GM23248 (cell line): ENCODE results near the gene ACAP2. TPM values are rescaled to one million over a fixed set of nuclear protein-coding genes. Genes with fewer than 3 reads are reported as not detected.
"Not testable (repeated sequence)": the region's sequence is repeated elsewhere in the genome, so short reads cannot be mapped to it uniquely, and the experiment has no call there.

Experiments used
- DNase-seq: peaks from one replicate; pipeline ENCODE4 v3.0.0-alpha.2; 2015
- H2AFZ ChIP-seq: fragments of 200-600 bp; sonication (generic); 2 replicates; pipeline ENCODE4 v1.6.1; 2016; ENCODE audit warnings: antibody characterized with exemption
- H3F3A ChIP-seq: fragments of 200-600 bp; sonication (generic); 2 replicates; pipeline ENCODE4 v1.6.1; 2016; ENCODE audit warnings: mild to moderate bottlenecking, antibody characterized with exemption, mixed run types; ENCODE audit not compliant: insufficient read depth
- H3K27ac ChIP-seq: fragments of 200-600 bp; sonication (generic); 2 replicates; pipeline ENCODE4 v1.5.1; 2016; ENCODE audit warnings: mild to moderate bottlenecking
- H3K27me3 ChIP-seq: fragments of 200-600 bp; sonication (generic); replicated peaks from 2 replicates; pipeline ENCODE4 v1.6.1; 2016; ENCODE audit warnings: mild to moderate bottlenecking; ENCODE audit not compliant: insufficient read depth
- H3K36me3 ChIP-seq: fragments of 200-600 bp; sonication (generic); 2 replicates; pipeline ENCODE4 v1.6.1; 2016; ENCODE audit warnings: low read depth, mild to moderate bottlenecking
- H3K4me1 ChIP-seq: fragments of 200-600 bp; sonication (generic); 2 replicates; pipeline ENCODE4 v1.6.1; 2016; ENCODE audit warnings: mild to moderate bottlenecking; ENCODE audit not compliant: insufficient read depth
- H3K4me2 ChIP-seq: fragments of 200-600 bp; sonication (generic); one replicate; pipeline ENCODE4 v1.6.1; 2016; ENCODE audit warnings: mild to moderate bottlenecking; ENCODE audit not compliant: unreplicated experiment
- H3K4me3 ChIP-seq: fragments of 200-600 bp; sonication (generic); 2 replicates; pipeline ENCODE4 v1.5.1; 2016; ENCODE audit warnings: mild to moderate bottlenecking
- H3K79me2 ChIP-seq: fragments of 200-600 bp; sonication (generic); 2 replicates; pipeline ENCODE4 v1.6.1; 2016; ENCODE audit warnings: mild to moderate bottlenecking; ENCODE audit not compliant: insufficient read depth
- H3K9ac ChIP-seq: fragments of 200-600 bp; sonication (generic); 2 replicates; pipeline ENCODE4 v1.6.1; 2016; ENCODE audit warnings: mild to moderate bottlenecking
- H3K9me2 ChIP-seq: fragments of 200-600 bp; sonication (generic); 2 replicates; pipeline ENCODE4 v1.6.1; 2016; ENCODE audit warnings: mixed run types, mild to moderate bottlenecking, moderate library complexity; ENCODE audit not compliant: insufficient read depth
- H3K9me3 ChIP-seq: fragments of 200-600 bp; sonication (generic); one replicate; pipeline ENCODE4 v1.6.1; 2017; ENCODE audit warnings: low read depth
- H4K20me1 ChIP-seq: fragments of 200-600 bp; sonication (generic); 2 replicates; pipeline ENCODE4 v1.6.0; 2016; ENCODE audit not compliant: insufficient read depth
- EZH2 ChIP-seq: fragments of 200-600 bp; sonication (generic); IDR thresholded peaks from 2 replicates; pipeline ENCODE4 v1.6.1; 2018; ENCODE audit warnings: antibody characterized with exemption, mild to moderate bottlenecking; ENCODE audit not compliant: insufficient read depth, poor library complexity, severe bottlenecking
- EZH2phosphoT487 ChIP-seq: fragments of 200-600 bp; sonication (generic); IDR thresholded peaks from 2 replicates; pipeline ENCODE4 v1.6.1; 2018; ENCODE audit warnings: antibody characterized with exemption, moderate library complexity, mild to moderate bottlenecking, low read depth; ENCODE audit not compliant: insufficient read depth
- WGBS, 2 experiments: methylation state at CpG; one replicate each; pipeline ENCODE4 v1.1.6; 2015 to 2017; ENCODE audit warnings: low lambda C conversion rate in 2 of 2, low coverage in 1 of 2; ENCODE audit errors: missing lambda C conversion rate in 2 of 2; 5-methylcytosine and 5-hydroxymethylcytosine counted together
- in situ Hi-C: fragments of 300-500 bp; cut with MboI; formaldehyde crosslinking; loops from 2 replicates; pipeline ENCODE4 v1.15.0; 2020
- polyA plus RNA-seq: library from polyadenylated mRNA; unstranded; fragments of >200 nt; fragmentation: Nextera tagmentation; extraction: Ambion mirVana; gene quantifications from 2 replicates; pipeline ENCODE4 v1.2.1, GENCODE V29; 2016
- total RNA-seq: library from RNA; depleted of rRNA; stranded (reverse); fragments of >200 nt; shearing (Covaris generic); gene quantifications from 2 replicates; pipeline ENCODE4 v1.2.3, GENCODE V29; 2014; rRNA removed

ACAP2 gene
- total RNA-seq, result 47.8 and 50.5 TPM in 2 replicates
- 49.9 and 57.8 TPM in 2 replicates for polyA plus RNA-seq

DNA sequence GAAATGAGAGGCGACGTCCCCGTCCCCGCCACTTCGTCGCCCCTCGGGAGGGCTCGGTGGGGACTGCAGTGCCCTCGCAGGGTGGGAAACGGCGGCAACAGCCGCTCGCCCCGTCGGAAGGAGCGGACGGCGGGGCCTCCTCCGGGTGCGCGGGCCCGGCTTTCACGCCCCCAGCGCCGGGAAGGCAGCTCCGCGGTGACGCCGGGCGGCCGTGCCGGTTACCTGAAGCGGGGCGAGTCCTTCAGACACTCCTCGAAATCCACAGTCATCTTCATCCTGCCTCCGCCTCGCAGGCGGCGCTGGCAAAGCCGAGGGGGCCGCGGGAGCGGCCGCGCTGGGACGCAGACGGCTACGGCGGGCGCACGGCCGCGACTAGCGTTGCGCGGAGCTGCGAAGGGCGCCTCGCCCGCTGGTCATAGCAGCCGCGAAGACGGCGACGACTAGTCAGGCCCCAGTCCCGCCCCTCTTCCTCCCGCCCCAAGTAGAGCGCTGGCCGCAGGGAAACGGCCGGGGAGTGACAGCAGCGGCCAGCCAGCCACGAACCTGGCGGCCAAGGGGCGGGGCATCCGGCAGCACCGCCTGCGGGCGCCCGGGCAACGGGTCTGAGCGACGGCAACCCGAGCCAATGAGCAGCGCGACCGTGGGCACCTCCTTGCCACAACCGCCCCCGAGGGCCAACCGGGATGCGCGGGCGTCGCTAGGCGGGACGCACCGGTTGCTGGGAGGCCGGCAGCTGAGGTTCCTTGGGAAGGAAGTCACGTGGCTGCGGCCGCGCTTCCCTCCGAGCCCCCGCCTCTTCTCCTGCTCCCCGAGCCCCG, at the start of gene ACAP2:
Gene ACAP2 (minus strand): TSS at position 448 of the 818 bp plus-strand sequence. CDS start 173 bp downstream, at position 275.
- WGBS, 2 experiments, result 1 to 2% methylated on average over 25 to 81 of the region's 106 CpGs
- peak within 1 kb of the TSS; percentile 86 for H3K9ac ChIP-seq
- peaks cover 11% of the 10 kb centered on the region for H3F3A ChIP-seq
- no peaks in the 10 kb centered on the region for H3K9me2 ChIP-seq
- peak within 1 kb of the TSS; percentile 98 for H3K4me3 ChIP-seq
- in situ Hi-C loops, result no loop called here
- no peak for TF ChIP-seq EZH2
- TF ChIP-seq EZH2phosphoT487, result no peak
- H3K27ac ChIP-seq, result peak within 1 kb of the TSS; percentile 80
- peaks cover 49% of the 10 kb centered on the region for H3K79me2 ChIP-seq
- H2AFZ ChIP-seq, result peak within 1 kb of the TSS; percentile 100
- H3K9me3 ChIP-seq, result no peaks in the 10 kb centered on the region
- peak; percentile 100 for DNase-seq
- H3K4me2 ChIP-seq, result peak within 1 kb of the TSS; percentile 93
- no peaks in the 10 kb centered on the region for H3K36me3 ChIP-seq
- peaks cover 27% of the 10 kb centered on the region for H3K4me1 ChIP-seq
- no peaks in the 10 kb centered on the region for H4K20me1 ChIP-seq
- H3K27me3 ChIP-seq, result no peaks in the 10 kb centered on the region

DNA sequence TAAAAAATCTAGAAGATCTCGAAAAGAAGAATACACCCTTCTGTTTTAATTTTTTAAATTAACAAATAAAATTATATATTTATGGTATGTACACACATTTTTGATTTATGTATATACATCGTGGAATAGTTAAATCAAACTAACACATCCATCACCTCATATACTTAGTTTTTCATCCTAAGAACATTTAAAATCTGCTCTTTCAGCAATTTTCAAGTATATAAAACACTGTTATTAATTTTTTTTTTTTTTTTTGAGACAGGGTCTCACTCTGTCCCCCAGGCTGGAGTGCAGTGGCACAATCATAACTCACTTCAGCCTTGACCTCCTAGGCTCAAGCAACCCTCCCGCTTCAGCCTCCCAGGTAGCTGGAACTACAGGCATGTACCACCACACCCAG, 32.8 kb upstream of the ACAP2 start:
- TF ChIP-seq EZH2, result no peak
- TF ChIP-seq EZH2phosphoT487, result no peak
- no peak overlapping the region for H3K9ac ChIP-seq
- DNase-seq, result no peak
- no peaks in the 10 kb centered on the region for H3F3A ChIP-seq
- H3K4me3 ChIP-seq, result no peak overlapping the region
- no peaks in the 10 kb centered on the region for H3K9me3 ChIP-seq
- H3K4me2 ChIP-seq, result no peak overlapping the region
- no peaks in the 10 kb centered on the region for H3K9me2 ChIP-seq
- H3K27ac ChIP-seq, result no peak overlapping the region
- peaks cover 5% of the 10 kb centered on the region; the same call in 1 of the 2 replicates for H3K27me3 ChIP-seq
- H3K79me2 ChIP-seq, result no peaks in the 10 kb centered on the region
- no peaks in the 10 kb centered on the region for H4K20me1 ChIP-seq
- WGBS, 2 experiments, result 55 to 61% methylated on average over 3 of the region's 3 CpGs
- H3K36me3 ChIP-seq, result no peaks in the 10 kb centered on the region
- in situ Hi-C loops, result no loop called here
- no peak overlapping the region for H2AFZ ChIP-seq
- no peaks in the 10 kb centered on the region for H3K4me1 ChIP-seq

- H3K36me3 ChIP-seq, H3K9ac ChIP-seq, H3K27ac ChIP-seq, H3K4me2 ChIP-seq, H2AFZ ChIP-seq, H3K9me2 ChIP-seq, H4K20me1 ChIP-seq, H3K9me3 ChIP-seq, H3F3A ChIP-seq, H3K27me3 ChIP-seq, H3K4me1 ChIP-seq, H3K4me3 ChIP-seq, DNase-seq, H3K79me2 ChIP-seq, in situ Hi-C loops: not testable (repeated sequence)
- 52 to 58% methylated on average over 8 of the region's 8 CpGs for WGBS, 2 experiments
These were observed 32.3 kb upstream of the ACAP2 start for GRCh38 chr3:195475116-195475515.

DNA sequence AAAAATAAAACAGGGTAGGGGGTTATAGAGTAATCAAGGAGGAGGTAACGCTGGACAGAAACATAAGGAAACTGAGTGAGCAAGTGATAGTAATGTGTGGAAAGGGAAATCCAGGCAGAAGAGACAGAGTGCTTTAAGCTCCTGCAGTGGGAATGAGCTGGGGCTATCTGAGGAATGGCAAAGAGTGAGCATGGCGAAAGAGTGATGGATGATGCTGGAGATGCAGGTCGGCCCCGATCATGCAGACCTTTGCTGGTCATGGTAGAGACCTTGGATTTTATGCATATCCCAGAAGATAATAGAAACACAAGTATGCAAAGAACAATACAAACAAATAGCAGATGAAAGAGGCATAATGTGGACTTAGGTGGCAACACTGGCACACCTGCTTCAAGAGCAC, 26.0 kb upstream of the ACAP2 start:
- H4K20me1 ChIP-seq, result no peaks in the 10 kb centered on the region
- H3K9me2 ChIP-seq, result no peaks in the 10 kb centered on the region
- H3K79me2 ChIP-seq, result no peaks in the 10 kb centered on the region
- no peak overlapping the region for H3K4me3 ChIP-seq
- H3K4me1 ChIP-seq, result no peaks in the 10 kb centered on the region
- no peak for DNase-seq
- WGBS, 2 experiments, result 43 to 45% methylated on average over 4 of the region's 4 CpGs
- H2AFZ ChIP-seq, result no peak overlapping the region
- in situ Hi-C loops, result no loop called here
- no peak overlapping the region for H3K27ac ChIP-seq
- TF ChIP-seq EZH2phosphoT487, result no peak
- TF ChIP-seq EZH2, result no peak
- no peaks in the 10 kb centered on the region for H3K36me3 ChIP-seq
- H3K4me2 ChIP-seq, result no peak overlapping the region
- no peaks in the 10 kb centered on the region for H3K9me3 ChIP-seq
- H3K9ac ChIP-seq, result no peak overlapping the region
- H3K27me3 ChIP-seq, result 0 out of 2 replicates have a peak, but pooled peaks cover 10% of the 10 kb centered on the region
- 0 out of 2 replicates have a peak, but pooled peaks cover 8% of the 10 kb centered on the region for H3F3A ChIP-seq
